Non-pigmented ciliary epithelial cell (primary cell): ENCODE results near the gene C3.

Experiments used
- DNase-seq: peaks from one replicate; pipeline ENCODE4 v3.0.0-alpha.2; 2010; ENCODE audit warnings: low read depth

The C3 gene

GRCh38 chr19:6730941-6731670 is 10.7 kb upstream of the C3 start:
- no peak for DNase-seq

GRCh38 chr19:6730153-6730804 is 9.8 kb upstream of the C3 start:
- DNase-seq = no peak

GRCh38 chr19:6729573-6730152 is 9.2 kb upstream of the C3 start:
- no peak for DNase-seq

- DNase-seq = no peak
Observed at GRCh38 chr19:6728346-6728745, 7.9 kb upstream of the C3 start.

GRCh38 chr19:6725513-6726231 is 5.2 kb upstream of the C3 start:
- DNase-seq = no peak

GRCh38 chr19:6724631-6725492 is 4.4 kb upstream of the C3 start:
- DNase-seq = no peak

- DNase-seq = no peak
Observed at GRCh38 chr19:6723738-6724137, 3.3 kb upstream of the C3 start.

GRCh38 chr19:6723108-6723618 is 2.7 kb upstream of the C3 start:
- DNase-seq = no peak

GRCh38 chr19:6721773-6722172 is 1.3 kb upstream of the C3 start:
- no peak for DNase-seq

- no peak for DNase-seq
Observed at GRCh38 chr19:6721138-6721474, 656 bp upstream of the C3 start.

- DNase-seq = no peak
Observed at GRCh38 chr19:6719992-6720368, 470 bp downstream of the C3 start.

GRCh38 chr19:6719540-6719861 is 949 bp downstream of the C3 start:
- no peak for DNase-seq

GRCh38 chr19:6718741-6719539 is 1.5 kb downstream of the C3 start:
- DNase-seq = no peak

GRCh38 chr19:6718111-6718740 is 2.2 kb downstream of the C3 start:
- DNase-seq = no peak

GRCh38 chr19:6717441-6717971 is 2.9 kb downstream of the C3 start:
- DNase-seq = no peak

GRCh38 chr19:6717036-6717435 is 3.4 kb downstream of the C3 start:
- no peak for DNase-seq

GRCh38 chr19:6716610-6716970 is 3.9 kb downstream of the C3 start:
- no peak for DNase-seq

- DNase-seq = no peak
Observed at GRCh38 chr19:6714749-6715555, 5.5 kb downstream of the C3 start.
